Astrocyte (in vitro differentiated cells and primary cell): ENCODE data around the gene LSM4. TPM values are rescaled to one million over a fixed set of nuclear protein-coding genes. Genes with fewer than 3 reads are reported as not detected.

Experiments used
- DNase-seq: peaks from one replicate; pipeline ENCODE4 v3.0.0-alpha.2; 2010; ENCODE audit warnings: low read depth
- FAIRE-seq: peaks from 2 replicates; lab custom pipeline; 2011; peaks lifted over from hg19 to GRCh38; lab: Jason Lieb, UNC
- H2AFZ ChIP-seq: 2 replicates; pipeline ENCODE4 v1.6.0; 2012; ENCODE audit warnings: low read depth, low read length, inconsistent platforms
- H3K27ac ChIP-seq: 2 replicates; pipeline ENCODE4 v1.5.1; 2011; ENCODE audit warnings: low read depth, low read length, inconsistent platforms
- H3K27me3 ChIP-seq: 2 replicates; pipeline ENCODE4 v1.6.0; 2011; ENCODE audit warnings: low read length, inconsistent platforms; ENCODE audit not compliant: insufficient read depth
- H3K36me3 ChIP-seq: 2 replicates; pipeline ENCODE4 v1.5.1; 2011; ENCODE audit warnings: low read length, inconsistent platforms; ENCODE audit not compliant: insufficient read depth
- H3K4me1 ChIP-seq: 2 replicates; pipeline ENCODE4 v1.5.1; 2011; ENCODE audit warnings: low read length, inconsistent platforms; ENCODE audit not compliant: insufficient read depth
- H3K4me2 ChIP-seq: 2 replicates; pipeline ENCODE4 v1.6.0; 2012; ENCODE audit warnings: low read length, inconsistent platforms
- H3K4me3 ChIP-seq: 2 replicates; pipeline ENCODE4 v1.5.1; 2011; ENCODE audit warnings: low read depth, mild to moderate bottlenecking, low read length, inconsistent platforms; ENCODE audit not compliant: insufficient read depth
- H3K79me2 ChIP-seq: 2 replicates; pipeline ENCODE4 v1.6.0; 2012; ENCODE audit warnings: mild to moderate bottlenecking, low read length, inconsistent platforms; ENCODE audit not compliant: insufficient read depth
- H3K9ac ChIP-seq: 2 replicates; pipeline ENCODE4 v1.6.0; 2012; ENCODE audit warnings: mild to moderate bottlenecking, low read length, inconsistent platforms
- H3K9me3 ChIP-seq: 2 replicates; pipeline ENCODE4 v1.5.1; 2012; ENCODE audit warnings: low read depth, mild to moderate bottlenecking, low read length, inconsistent platforms; ENCODE audit not compliant: insufficient read depth
- H4K20me1 ChIP-seq: 2 replicates; pipeline ENCODE4 v1.6.0; 2012; ENCODE audit warnings: low read length, inconsistent platforms; ENCODE audit not compliant: insufficient read depth
- H3K27ac Mint-ChIP-seq: one replicate; pipeline ENCODE4 v1.8.0; 2021; ENCODE audit warnings: mild to moderate bottlenecking, mixed read lengths; ENCODE audit not compliant: unreplicated experiment
- H3K27me3 Mint-ChIP-seq: one replicate; pipeline ENCODE4 v1.8.0; 2021; ENCODE audit warnings: low read depth, mixed read lengths; ENCODE audit not compliant: unreplicated experiment
- H3K36me3 Mint-ChIP-seq: one replicate; pipeline ENCODE4 v1.8.0; 2021; ENCODE audit warnings: low read depth, mixed read lengths; ENCODE audit not compliant: unreplicated experiment
- H3K4me1 Mint-ChIP-seq: one replicate; pipeline ENCODE4 v1.8.0; 2021; ENCODE audit warnings: low read depth, mixed read lengths; ENCODE audit not compliant: unreplicated experiment
- H3K4me3 Mint-ChIP-seq: one replicate; pipeline ENCODE4 v1.8.0; 2021; ENCODE audit warnings: mild to moderate bottlenecking, moderate library complexity, mixed read lengths; ENCODE audit not compliant: unreplicated experiment
- H3K9me3 Mint-ChIP-seq: one replicate; pipeline ENCODE4 v1.8.0; 2021; ENCODE audit warnings: mild to moderate bottlenecking, mixed read lengths; ENCODE audit not compliant: unreplicated experiment
- EZH2 ChIP-seq: IDR thresholded peaks from 2 replicates; pipeline ENCODE4 v1.6.1; 2012; ENCODE audit warnings: mild to moderate bottlenecking, low read length, inconsistent platforms; ENCODE audit not compliant: insufficient read depth
- total RNA-seq: library from RNA; stranded (reverse); gene quantifications from 2 replicates; pipeline ENCODE4 v1.2.1, GENCODE V29; 2021
- TF ChIP-seq, protein P1 (sequence below): IDR thresholded peaks from 2 replicates; pipeline ENCODE4 v1.5.1; 2011; ENCODE audit warnings: low read depth, mild to moderate bottlenecking, inconsistent platforms, low read length, moderate library complexity; ENCODE audit not compliant: insufficient read depth

The LSM4 gene
- total RNA-seq, 1 donor from 2014 or later, result 127 TPM

DNA sequence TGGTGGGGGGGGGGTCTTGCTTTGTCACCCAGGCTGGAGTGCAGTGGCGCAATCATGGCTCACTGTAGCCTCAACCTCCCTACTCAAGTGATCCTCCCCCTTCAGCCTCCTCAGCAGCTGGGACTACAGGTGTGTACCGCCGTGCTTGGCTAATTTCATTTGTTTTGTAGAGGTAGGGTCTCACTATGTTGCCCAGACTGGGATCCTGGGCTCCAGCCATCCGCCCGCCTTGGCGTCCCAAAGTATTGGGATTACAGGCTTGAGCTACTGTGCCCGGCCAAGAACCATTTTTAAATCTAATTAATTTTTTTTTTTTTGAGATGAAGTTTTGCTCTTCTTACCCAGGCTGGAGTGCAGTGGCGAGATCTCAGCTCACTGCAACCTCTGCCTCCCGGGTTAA, 23.2 kb downstream of the LSM4 start:
- H3K9me3 Mint-ChIP-seq, result no peaks in the 10 kb centered on the region
- H3K9ac ChIP-seq, result no peak overlapping the region
- no peak overlapping the region for H3K4me3 ChIP-seq
- no peaks in the 10 kb centered on the region for H4K20me1 ChIP-seq
- peaks cover 24% of the 10 kb centered on the region for H3K4me1 ChIP-seq
- no peak overlapping the region for H3K4me2 ChIP-seq
- H3K36me3 Mint-ChIP-seq, result no peaks in the 10 kb centered on the region
- DNase-seq (no peak), FAIRE-seq (no peak)
- no peaks in the 10 kb centered on the region for H3K36me3 ChIP-seq
- no peak overlapping the region for H2AFZ ChIP-seq
- H3K4me1 Mint-ChIP-seq, result peaks cover 19% of the 10 kb centered on the region
- H3K27ac Mint-ChIP-seq, result no peak overlapping the region
- H3K9me3 ChIP-seq, result no peaks in the 10 kb centered on the region
- no peak overlapping the region for H3K27ac ChIP-seq
- no peak for TF ChIP-seq EZH2
- TF ChIP-seq, protein P1, sequence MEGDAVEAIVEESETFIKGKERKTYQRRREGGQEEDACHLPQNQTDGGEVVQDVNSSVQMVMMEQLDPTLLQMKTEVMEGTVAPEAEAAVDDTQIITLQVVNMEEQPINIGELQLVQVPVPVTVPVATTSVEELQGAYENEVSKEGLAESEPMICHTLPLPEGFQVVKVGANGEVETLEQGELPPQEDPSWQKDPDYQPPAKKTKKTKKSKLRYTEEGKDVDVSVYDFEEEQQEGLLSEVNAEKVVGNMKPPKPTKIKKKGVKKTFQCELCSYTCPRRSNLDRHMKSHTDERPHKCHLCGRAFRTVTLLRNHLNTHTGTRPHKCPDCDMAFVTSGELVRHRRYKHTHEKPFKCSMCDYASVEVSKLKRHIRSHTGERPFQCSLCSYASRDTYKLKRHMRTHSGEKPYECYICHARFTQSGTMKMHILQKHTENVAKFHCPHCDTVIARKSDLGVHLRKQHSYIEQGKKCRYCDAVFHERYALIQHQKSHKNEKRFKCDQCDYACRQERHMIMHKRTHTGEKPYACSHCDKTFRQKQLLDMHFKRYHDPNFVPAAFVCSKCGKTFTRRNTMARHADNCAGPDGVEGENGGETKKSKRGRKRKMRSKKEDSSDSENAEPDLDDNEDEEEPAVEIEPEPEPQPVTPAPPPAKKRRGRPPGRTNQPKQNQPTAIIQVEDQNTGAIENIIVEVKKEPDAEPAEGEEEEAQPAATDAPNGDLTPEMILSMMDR, result no peak
- H3K4me3 Mint-ChIP-seq, result no peak overlapping the region
- no peaks in the 10 kb centered on the region for H3K27me3 Mint-ChIP-seq
- H3K79me2 ChIP-seq, result no peaks in the 10 kb centered on the region
- no peaks in the 10 kb centered on the region for H3K27me3 ChIP-seq

DNA sequence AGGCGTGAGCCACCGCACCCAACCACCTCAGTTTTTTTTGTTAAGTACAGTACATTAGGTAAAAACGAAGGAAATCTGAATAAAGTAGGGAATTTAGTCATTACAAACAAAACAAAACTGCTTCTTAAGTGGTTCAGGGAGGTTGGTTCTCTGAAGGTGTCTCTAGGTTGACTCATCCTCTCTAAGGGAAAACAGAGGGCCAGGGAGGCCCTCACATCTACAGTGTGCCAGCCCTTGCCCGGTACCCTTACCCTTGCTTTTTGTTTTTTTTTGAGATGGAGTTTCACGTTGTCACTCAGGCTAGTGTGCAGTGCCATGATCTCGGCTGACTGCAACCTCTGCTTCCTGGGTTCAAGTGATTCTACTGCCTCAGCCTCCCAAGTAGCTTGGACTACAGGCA, 24.3 kb downstream of the LSM4 start:
- no peak overlapping the region for H3K4me2 ChIP-seq
- H2AFZ ChIP-seq, result no peak overlapping the region
- no peaks in the 10 kb centered on the region for H3K27me3 ChIP-seq
- no peak overlapping the region for H3K27ac Mint-ChIP-seq
- no peak overlapping the region for H3K27ac ChIP-seq
- H3K27me3 Mint-ChIP-seq, result no peaks in the 10 kb centered on the region
- H4K20me1 ChIP-seq, result no peaks in the 10 kb centered on the region
- no peak for FAIRE-seq
- DNase-seq, result no peak
- H3K4me1 Mint-ChIP-seq, result peaks cover 10% of the 10 kb centered on the region
- no peaks in the 10 kb centered on the region for H3K9me3 Mint-ChIP-seq
- no peaks in the 10 kb centered on the region for H3K9me3 ChIP-seq
- peaks cover 20% of the 10 kb centered on the region for H3K4me1 ChIP-seq
- H3K79me2 ChIP-seq, result no peaks in the 10 kb centered on the region
- no peaks in the 10 kb centered on the region for H3K36me3 ChIP-seq
- H3K36me3 Mint-ChIP-seq, result no peaks in the 10 kb centered on the region
- TF ChIP-seq, protein P1, result no peak
- no peak for TF ChIP-seq EZH2
- H3K4me3 ChIP-seq, result no peak overlapping the region
- H3K4me3 Mint-ChIP-seq, result peak overlapping the region; percentile 65
- no peak overlapping the region for H3K9ac ChIP-seq

DNA sequence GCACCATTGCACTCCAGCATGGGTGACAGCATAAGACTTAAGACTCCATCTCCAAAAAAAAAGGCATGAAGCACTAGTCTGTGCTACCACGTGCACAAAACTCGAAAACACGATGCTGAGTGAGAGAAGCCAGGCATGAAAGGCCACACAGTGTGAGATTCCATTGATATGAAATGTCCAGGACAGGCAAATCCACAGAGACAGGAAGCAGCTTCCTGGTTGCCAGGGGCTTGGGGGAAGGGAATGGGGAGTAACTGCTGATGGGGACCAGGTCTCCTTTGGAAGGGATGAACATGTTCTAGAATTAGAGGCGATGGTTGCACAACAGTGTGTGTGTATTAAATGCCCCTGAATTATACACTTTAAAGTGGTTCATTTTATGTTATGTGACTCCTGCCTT, 25.6 kb downstream of the LSM4 start:
- H3K27ac Mint-ChIP-seq, result peak overlapping the region; percentile 38

More for the DNA sequence above, 25.6 kb downstream of the LSM4 start:
- H3K9me3 Mint-ChIP-seq, result no peaks in the 10 kb centered on the region
- Histone ChIP-seq H3K4me3 (no peak overlapping the region), H3K27me3 (no peaks in the 10 kb centered on the region), H3K4me2 (no peak overlapping the region), H2AFZ (no peak overlapping the region), H3K9ac (no peak overlapping the region), H3K79me2 (no peaks in the 10 kb centered on the region), H3K36me3 (no peaks in the 10 kb centered on the region), H3K9me3 (no peaks in the 10 kb centered on the region), H4K20me1 (no peaks in the 10 kb centered on the region), H3K4me1 (peaks cover 25% of the 10 kb centered on the region), H3K27ac (no peak overlapping the region)
- TF ChIP-seq EZH2, result no peak
- no peak for FAIRE-seq
- H3K27me3 Mint-ChIP-seq, result no peaks in the 10 kb centered on the region
- H3K4me3 Mint-ChIP-seq, result peak overlapping the region; percentile 28
- H3K36me3 Mint-ChIP-seq, result no peaks in the 10 kb centered on the region
- peaks cover 7% of the 10 kb centered on the region for H3K4me1 Mint-ChIP-seq
- DNase-seq, result no peak
